Tibial nerve (tissue), 4 donors: ENCODE data around the gene STOM. TPM values are rescaled to one million over a fixed set of nuclear protein-coding genes. Genes with fewer than 3 reads are reported as not detected.

Source experiments
- DNase-seq, 2 donors: peaks; one replicate each; pipeline ENCODE4 v3.0.0-alpha.2; 2019; ENCODE audit warnings: low spot score in 2 of 2
- H3K27ac ChIP-seq, 4 donors: fragments of 200-600 bp; sonication (generic) in 3 of 4; one replicate each; pipeline ENCODE4 v1.5.1; 2017 to 2019; ENCODE audit warnings: mild to moderate bottlenecking in 1 of 4
- H3K27me3 ChIP-seq, 2 donors: fragments of 200-600 bp; sonication (generic) in 1 of 2; one replicate each; pipeline versions ENCODE4 v1.5.1 to v1.6.0; 2017 to 2019
- H3K36me3 ChIP-seq, 3 donors: fragments of 200-600 bp; sonication (generic); one replicate each; pipeline ENCODE4 v1.5.1; 2018 to 2019
- H3K4me1 ChIP-seq, 4 donors: fragments of 200-600 bp; sonication (generic) in 3 of 4; one replicate each; pipeline ENCODE4 v1.5.1; 2017 to 2019
- H3K4me3 ChIP-seq, 4 donors: fragments of 200-600 bp; sonication (generic) in 3 of 4; one replicate each; pipeline ENCODE4 v1.5.1; 2017 to 2019; ENCODE audit warnings: mild to moderate bottlenecking in 1 of 4, moderate library complexity in 1 of 4
- H3K9me3 ChIP-seq, 4 donors: fragments of 200-600 bp; sonication (generic) in 3 of 4; one replicate each; pipeline ENCODE4 v1.5.1; 2017 to 2019
- EP300 ChIP-seq, 2 donors: sonication (generic); formaldehyde crosslinking; IDR thresholded peaks; one replicate each; pipeline ENCODE4 v1.6.1; 2017; ENCODE audit warnings: antibody characterized with exemption in 2 of 2, mild to moderate bottlenecking in 1 of 2
- POLR2A ChIP-seq, 2 donors: fragments of 450-650 bp; IDR thresholded peaks; one replicate each; pipeline ENCODE4 v1.6.1; 2017; ENCODE audit warnings: antibody characterized with exemption in 2 of 2, mild to moderate bottlenecking in 2 of 2, moderate library complexity in 2 of 2
- WGBS, 2 donors: methylation state at CpG; one replicate each; pipeline ENCODE4 v1.1.5; 2018; 5-methylcytosine and 5-hydroxymethylcytosine counted together
- total RNA-seq, 4 donors: library from RNA; depleted of rRNA; stranded (reverse); fragments of >200 nt; gene quantifications; one replicate each; pipeline ENCODE4 v1.1.0, GENCODE V29; 2016
- TF ChIP-seq, protein P1 (sequence below), 5 experiments: fragments of 200-600 bp in 3 of 5; fragments of 450-650 bp in 2 of 5; sonication (generic) in 3 of 5; IDR thresholded peaks; one replicate each; pipeline ENCODE4 v1.5.1; 2016 to 2019; ENCODE audit warnings: antibody characterized with exemption in 5 of 5, mild to moderate bottlenecking in 3 of 5, moderate library complexity in 2 of 5

Gene STOM
- total RNA-seq, 4 donors from 2014 or later: 164 to 310 (median 232) TPM

DNA sequence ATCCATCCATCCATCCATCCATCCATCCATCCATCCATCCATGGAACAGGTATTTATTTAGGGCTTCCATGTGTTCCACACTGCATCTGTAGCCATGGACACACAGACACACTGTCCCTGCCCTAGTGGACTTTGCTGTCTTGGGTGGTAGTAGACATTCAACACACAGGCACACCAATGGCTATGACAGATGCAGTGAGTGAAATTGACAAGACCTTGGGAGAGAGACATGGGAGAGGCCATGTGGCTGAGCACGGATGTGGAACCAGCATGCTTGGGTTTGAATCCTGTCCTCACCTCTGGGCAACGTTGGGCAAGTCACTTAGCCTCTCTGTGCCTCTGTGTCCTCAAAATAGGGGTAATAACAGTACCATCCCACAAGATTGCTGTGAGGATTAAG, 45.3 kb downstream of the STOM start:
- Histone ChIP-seq H3K27me3 (no peaks in the 10 kb centered on the region), H3K4me3 (no peak overlapping the region), H3K27ac (peak overlapping the region; percentile 66 to 89 (median 78)), H3K4me1 (peaks cover 0 to 84% (median 28%) of the 10 kb centered on the region in 4 donors), H3K36me3 (peaks cover 10 to 96% (median 33%) of the 10 kb centered on the region in 3 donors), H3K9me3 (no peaks in the 10 kb centered on the region)
- TF ChIP-seq, protein P1, sequence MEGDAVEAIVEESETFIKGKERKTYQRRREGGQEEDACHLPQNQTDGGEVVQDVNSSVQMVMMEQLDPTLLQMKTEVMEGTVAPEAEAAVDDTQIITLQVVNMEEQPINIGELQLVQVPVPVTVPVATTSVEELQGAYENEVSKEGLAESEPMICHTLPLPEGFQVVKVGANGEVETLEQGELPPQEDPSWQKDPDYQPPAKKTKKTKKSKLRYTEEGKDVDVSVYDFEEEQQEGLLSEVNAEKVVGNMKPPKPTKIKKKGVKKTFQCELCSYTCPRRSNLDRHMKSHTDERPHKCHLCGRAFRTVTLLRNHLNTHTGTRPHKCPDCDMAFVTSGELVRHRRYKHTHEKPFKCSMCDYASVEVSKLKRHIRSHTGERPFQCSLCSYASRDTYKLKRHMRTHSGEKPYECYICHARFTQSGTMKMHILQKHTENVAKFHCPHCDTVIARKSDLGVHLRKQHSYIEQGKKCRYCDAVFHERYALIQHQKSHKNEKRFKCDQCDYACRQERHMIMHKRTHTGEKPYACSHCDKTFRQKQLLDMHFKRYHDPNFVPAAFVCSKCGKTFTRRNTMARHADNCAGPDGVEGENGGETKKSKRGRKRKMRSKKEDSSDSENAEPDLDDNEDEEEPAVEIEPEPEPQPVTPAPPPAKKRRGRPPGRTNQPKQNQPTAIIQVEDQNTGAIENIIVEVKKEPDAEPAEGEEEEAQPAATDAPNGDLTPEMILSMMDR (IDR thresholded peaks at IDR 0.05): no peak
- TF ChIP-seq EP300 (IDR thresholded peaks at IDR 0.05) (no peak), POLR2A (IDR thresholded peaks at IDR 0.05) (no peak)
- 77 to 88% methylated on average over 2 of the region's 2 CpGs for WGBS, 2 donors
- DNase-seq: no peak

DNA sequence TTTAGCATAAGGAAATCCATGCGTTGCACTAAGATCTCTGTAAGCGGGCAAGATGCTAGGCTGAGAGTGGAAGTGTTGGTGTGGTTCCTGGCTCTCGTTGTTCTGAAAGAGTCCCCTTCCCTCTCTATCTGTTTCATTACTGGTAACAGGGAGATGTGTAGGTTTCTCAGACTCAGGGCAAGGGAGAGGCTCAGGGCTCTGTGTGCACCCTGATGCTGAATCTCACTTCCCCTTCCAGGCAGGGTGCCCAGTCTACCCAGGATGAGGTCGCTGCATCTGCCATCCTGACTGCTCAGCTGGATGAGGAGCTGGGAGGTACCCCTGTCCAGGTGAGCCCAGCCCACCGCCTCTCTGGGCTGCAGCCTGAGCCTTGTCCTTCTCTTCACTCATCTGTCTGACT, 45.7 kb downstream of the STOM start:
- H3K27me3 ChIP-seq: no peaks in the 10 kb centered on the region
- H3K27ac ChIP-seq: peak overlapping the region; percentile 66 to 89 (median 78)
- no peak overlapping the region for H3K4me3 ChIP-seq
- TF ChIP-seq, protein P1 (IDR thresholded peaks at IDR 0.05): no peak
- TF ChIP-seq EP300 (IDR thresholded peaks at IDR 0.05): no peak
- no peak for TF ChIP-seq POLR2A (IDR thresholded peaks at IDR 0.05)
- 87 to 89% methylated on average over 5 of the region's 5 CpGs for WGBS, 2 donors
- peaks cover 10 to 92% (median 28%) of the 10 kb centered on the region in 3 donors for H3K36me3 ChIP-seq
- H3K9me3 ChIP-seq: no peaks in the 10 kb centered on the region
- no peak for DNase-seq
- peaks cover 0 to 87% (median 29%) of the 10 kb centered on the region in 4 donors for H3K4me1 ChIP-seq

DNA sequence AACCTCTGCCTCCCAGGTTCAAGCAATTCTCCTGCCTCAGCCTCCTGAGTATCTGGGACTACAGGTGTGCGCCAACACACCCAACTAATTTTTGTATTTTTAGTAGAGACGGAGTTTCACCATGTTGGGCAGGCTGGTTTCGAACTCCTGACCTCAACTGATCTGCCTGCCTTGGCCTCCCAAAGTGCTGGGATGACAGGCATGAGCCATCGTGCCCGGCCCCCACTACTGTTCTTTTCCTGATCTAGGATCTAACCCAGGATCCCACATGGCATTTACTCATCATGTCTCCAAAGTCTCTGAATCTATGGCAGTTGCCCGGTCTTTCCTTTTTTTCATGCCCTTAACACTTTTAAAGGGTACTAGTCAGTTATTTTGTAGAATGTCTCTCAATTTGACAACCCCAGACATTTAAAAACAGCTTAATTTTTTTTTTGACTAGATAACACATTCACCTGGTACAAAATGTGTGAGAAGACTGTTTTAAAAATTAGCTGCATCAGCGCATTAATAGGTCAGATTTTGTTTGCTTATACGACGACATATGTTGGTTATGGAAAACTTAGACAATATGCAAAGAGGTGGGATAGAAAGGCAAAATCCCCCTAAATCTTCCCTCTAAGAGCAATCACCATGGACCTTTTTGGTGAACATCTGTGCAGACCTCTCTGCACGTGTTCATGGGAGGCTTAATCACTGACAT, 46.5 kb downstream of the STOM start:
- peak overlapping the region; percentile 8 to 89 (median 75) for H3K27ac ChIP-seq
- TF ChIP-seq POLR2A (IDR thresholded peaks at IDR 0.05) (no peak), EP300 (IDR thresholded peaks at IDR 0.05) (no peak)
- TF ChIP-seq, protein P1 (IDR thresholded peaks at IDR 0.05): no peak

DNA sequence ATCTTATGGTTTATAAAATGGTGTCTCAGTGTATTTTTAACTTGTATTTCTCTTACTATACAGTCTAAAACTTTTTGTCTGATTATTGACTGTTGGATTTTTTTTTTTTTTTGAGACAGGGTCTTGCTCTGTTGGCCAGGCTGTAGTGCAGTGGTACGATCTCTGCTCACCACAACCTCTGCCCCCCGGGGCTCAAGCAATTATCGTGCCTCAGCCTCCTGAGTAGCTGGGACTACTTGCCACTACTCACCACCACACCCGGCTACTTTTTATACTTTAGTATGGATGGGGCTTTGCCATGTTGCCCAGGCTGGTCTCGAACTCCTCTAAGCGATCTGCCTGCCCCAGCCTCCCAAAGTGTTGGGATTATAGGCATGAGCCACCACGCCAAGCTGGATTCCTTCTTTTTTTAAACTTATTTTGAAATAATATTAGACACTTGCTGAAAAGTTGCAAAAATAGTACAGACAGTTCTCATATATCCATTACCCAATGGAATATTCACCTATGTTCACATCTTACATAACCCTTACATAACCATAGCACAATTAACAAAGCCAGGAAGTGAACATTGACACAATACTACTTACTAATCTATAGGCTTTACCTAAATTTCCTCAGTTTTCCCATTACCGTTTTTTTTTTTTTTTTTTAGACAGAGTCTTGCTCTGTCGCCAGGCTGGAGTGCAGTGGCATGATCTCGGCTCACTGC, 47.2 kb downstream of the STOM start:
- H3K4me1 ChIP-seq: peaks cover 0 to 93% (median 33%) of the 10 kb centered on the region in 4 donors
- H3K4me3 ChIP-seq: no peak overlapping the region
- no peaks in the 10 kb centered on the region for H3K27me3 ChIP-seq
- 85 to 87% methylated on average over 10 of the region's 10 CpGs for WGBS, 2 donors
- peaks cover 13 to 90% (median 21%) of the 10 kb centered on the region in 3 donors for H3K36me3 ChIP-seq
- DNase-seq: no peak
- peak overlapping the region in 3 of 4 donors; percentile 5 to 89 (median 84) for H3K27ac ChIP-seq
- no peaks in the 10 kb centered on the region for H3K9me3 ChIP-seq
- TF ChIP-seq, protein P1 (IDR thresholded peaks at IDR 0.05): no peak
- TF ChIP-seq EP300 (IDR thresholded peaks at IDR 0.05): peak in 1 of 2 donors; percentile 3

More for the DNA sequence above, 46.5 kb downstream of the STOM start:
- Histone ChIP-seq H3K9me3 (no peaks in the 10 kb centered on the region), H3K36me3 (peaks cover 10 to 90% (median 21%) of the 10 kb centered on the region in 3 donors), H3K27me3 (no peaks in the 10 kb centered on the region), H3K4me1 (peaks cover 0 to 87% (median 31%) of the 10 kb centered on the region in 4 donors), H3K4me3 (no peak overlapping the region)
- 87 to 89% methylated on average over 10 of the region's 10 CpGs for WGBS, 2 donors
- no peak for DNase-seq
